Neural crest cell (in vitro differentiated cells): ENCODE measurements around the gene DDX31. TPM values are rescaled to one million over a fixed set of nuclear protein-coding genes. Genes with fewer than 3 reads are reported as not detected.

Source experiments
- DNase-seq: peaks from one replicate; pipeline ENCODE4 v3.0.0; 2021; ENCODE audit warnings: low read depth, mixed read lengths, low spot score
- H3K27ac Mint-ChIP-seq: one replicate; pipeline ENCODE4 v1.8.0; 2021; ENCODE audit warnings: mild to moderate bottlenecking, mixed read lengths; ENCODE audit not compliant: unreplicated experiment
- H3K27me3 Mint-ChIP-seq: 2 replicates; pipeline ENCODE4 v1.8.0; 2021; ENCODE audit warnings: low read depth, mild to moderate bottlenecking, mixed read lengths
- H3K36me3 Mint-ChIP-seq: 2 replicates; pipeline ENCODE4 v1.8.0; 2021; ENCODE audit warnings: low read depth, mild to moderate bottlenecking, mixed read lengths
- H3K4me1 Mint-ChIP-seq: 2 replicates; pipeline ENCODE4 v1.8.0; 2021; ENCODE audit warnings: mixed read lengths
- H3K4me3 Mint-ChIP-seq: one replicate; pipeline ENCODE4 v1.8.0; 2021; ENCODE audit warnings: mild to moderate bottlenecking, mixed read lengths
- H3K9me3 Mint-ChIP-seq: 2 replicates; pipeline ENCODE4 v1.8.0; 2021; ENCODE audit warnings: mixed read lengths
- CTCF ChIP-seq: fragments of 200-600 bp; sonication (generic); conservative IDR thresholded peaks from 2 replicates; pipeline ENCODE4 v1.5.0; 2021; ENCODE audit warnings: antibody characterized with exemption, mild to moderate bottlenecking
- total RNA-seq: library from RNA; stranded (reverse); gene quantifications from 2 replicates; pipeline ENCODE4 v1.2.1, GENCODE V29; 2021

DDX31 gene
- total RNA-seq, 1 donor from 2014 or later: 20.9 TPM

DNA sequence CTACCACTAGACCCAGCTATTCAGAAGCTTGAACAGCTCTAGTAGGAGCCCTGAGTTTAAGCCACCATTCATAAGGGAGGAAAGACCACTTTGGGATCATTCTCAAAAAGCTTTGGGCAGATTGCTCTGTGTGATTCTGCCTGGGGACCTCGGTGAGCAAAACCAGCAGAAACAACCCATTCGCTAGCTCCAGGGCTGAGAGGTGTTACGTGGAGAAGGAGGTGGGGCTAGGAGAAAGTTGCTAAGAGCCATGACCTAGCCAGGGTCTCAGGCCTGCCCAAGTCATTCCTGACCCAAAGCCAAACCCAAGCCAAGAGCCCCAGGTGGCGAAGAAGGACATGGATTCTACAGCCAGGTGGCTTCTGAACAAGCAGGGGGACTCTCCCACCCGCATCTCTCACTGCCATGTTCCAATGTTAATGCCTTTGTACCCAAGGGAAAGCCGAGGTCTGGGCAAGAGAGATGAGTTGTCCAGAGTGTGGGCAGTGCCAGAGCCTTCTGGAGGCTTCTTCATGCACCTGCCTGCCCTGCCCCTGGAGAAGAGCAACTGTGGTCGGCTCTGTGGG lies 91.3 kb downstream of the DDX31 start:
- no peak for TF ChIP-seq CTCF
- peaks cover 13% of the 10 kb centered on the region for H3K4me1 Mint-ChIP-seq
- no peak overlapping the region for H3K27ac Mint-ChIP-seq
- no peaks in the 10 kb centered on the region for H3K36me3 Mint-ChIP-seq
- no peak for DNase-seq
- H3K9me3 Mint-ChIP-seq: no peaks in the 10 kb centered on the region
- no peak overlapping the region for H3K4me3 Mint-ChIP-seq
- H3K27me3 Mint-ChIP-seq: peaks cover 84% of the 10 kb centered on the region

DNA sequence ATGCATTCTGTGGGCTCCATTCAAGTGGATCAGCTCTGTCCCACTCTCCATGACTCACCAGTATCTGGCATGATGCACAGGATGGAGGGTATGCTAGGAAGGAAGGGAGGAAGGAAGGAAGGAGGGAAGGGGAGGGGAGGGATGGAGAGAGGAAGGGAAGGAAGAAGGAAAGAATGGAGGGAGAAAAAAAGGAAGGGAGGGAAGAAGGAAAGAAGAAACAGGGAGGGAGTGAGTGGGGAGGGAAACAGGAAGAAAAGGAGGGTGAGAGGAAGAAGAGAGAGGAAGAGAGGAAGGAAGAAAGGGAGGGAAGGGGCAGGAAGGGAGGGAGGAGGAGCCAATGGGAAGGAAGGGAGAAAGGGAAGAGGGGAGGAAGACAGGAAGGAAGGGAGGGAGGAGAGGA lies 92.7 kb downstream of the DDX31 start:
- no peaks in the 10 kb centered on the region for H3K36me3 Mint-ChIP-seq
- H3K4me1 Mint-ChIP-seq: peaks cover 21% of the 10 kb centered on the region
- no peak for DNase-seq
- H3K27me3 Mint-ChIP-seq: peaks cover 81% of the 10 kb centered on the region
- H3K4me3 Mint-ChIP-seq: no peak overlapping the region
- no peaks in the 10 kb centered on the region for H3K9me3 Mint-ChIP-seq
- TF ChIP-seq CTCF: no peak
- no peak overlapping the region for H3K27ac Mint-ChIP-seq

- peaks cover 12% of the 10 kb centered on the region for H3K4me1 Mint-ChIP-seq
- no peaks in the 10 kb centered on the region for H3K9me3 Mint-ChIP-seq
- H3K4me3 Mint-ChIP-seq: no peak overlapping the region
- H3K27ac Mint-ChIP-seq: no peak overlapping the region
- no peak for TF ChIP-seq CTCF
- H3K27me3 Mint-ChIP-seq: peaks cover 72% of the 10 kb centered on the region
- DNase-seq: no peak
- no peaks in the 10 kb centered on the region for H3K36me3 Mint-ChIP-seq
Observed at GRCh38 chr9:132575811-132576210, 94.0 kb downstream of the DDX31 start.

- no peaks in the 10 kb centered on the region for H3K36me3 Mint-ChIP-seq
- peaks cover 66% of the 10 kb centered on the region for H3K27me3 Mint-ChIP-seq
- no peak overlapping the region for H3K27ac Mint-ChIP-seq
- H3K4me1 Mint-ChIP-seq: peaks cover 12% of the 10 kb centered on the region
- peak overlapping the region; percentile 38 for H3K4me3 Mint-ChIP-seq
- peak; percentile 92 for TF ChIP-seq CTCF
- no peaks in the 10 kb centered on the region for H3K9me3 Mint-ChIP-seq
- peak; percentile 93 for DNase-seq
Observed at GRCh38 chr9:132575005-132575609, 94.7 kb downstream of the DDX31 start.

DNA sequence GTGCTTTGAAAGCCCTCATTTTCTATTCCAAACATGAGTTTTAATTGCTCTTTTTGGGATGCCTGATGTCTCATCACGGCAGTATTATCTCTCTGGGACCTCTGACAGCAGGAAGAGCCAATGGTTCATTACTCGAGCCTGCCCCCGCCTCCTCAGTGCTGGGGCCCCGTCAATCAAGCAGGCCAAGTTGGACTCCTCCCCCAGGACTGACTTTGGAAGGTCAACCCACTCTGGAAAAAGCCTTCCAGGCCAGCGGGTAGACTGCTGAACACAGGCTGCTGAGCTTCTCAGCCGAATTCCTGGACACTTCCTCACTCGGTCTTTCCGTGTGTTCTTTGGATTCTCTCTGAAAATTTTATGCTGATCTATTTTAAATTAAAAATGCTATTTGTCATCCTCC lies 96.9 kb downstream of the DDX31 start:
- Mint-ChIP-seq H3K27ac (no peak overlapping the region), H3K4me1 (peaks cover 12% of the 10 kb centered on the region), H3K36me3 (no peaks in the 10 kb centered on the region), H3K9me3 (no peaks in the 10 kb centered on the region), H3K27me3 (peaks cover 44% of the 10 kb centered on the region), H3K4me3 (no peak overlapping the region)
- no peak for DNase-seq
- TF ChIP-seq CTCF: no peak
